Measurements from ENCODE around the gene RIPOR3.
"Not testable (repeated sequence)": the region's sequence is repeated elsewhere in the genome, so short reads cannot be mapped to it uniquely, and the experiment has no call there.

The RIPOR3 gene

GRCh38 chr20:50724851-50725723, 33.7 kb upstream of the RIPOR3 start:
- peak; percentile 63 for DNase-seq (ENCODE audit: low spot score)

GRCh38 chr20:50724112-50724725, 32.9 kb upstream of the RIPOR3 start:
- DNase-seq (ENCODE audit: low spot score): no peak

- no peak for DNase-seq (ENCODE audit: low spot score)
These were observed 32.3 kb upstream of the RIPOR3 start for GRCh38 chr20:50723672-50724071.

GRCh38 chr20:50722424-50723155, 31.2 kb upstream of the RIPOR3 start:
- no peak for DNase-seq (ENCODE audit: low spot score)

- no peak for DNase-seq (ENCODE audit: low spot score)
These were observed 30.5 kb upstream of the RIPOR3 start for GRCh38 chr20:50721881-50722281.

GRCh38 chr20:50720582-50720981, 29.2 kb upstream of the RIPOR3 start:
- no peak for DNase-seq (ENCODE audit: low spot score)

GRCh38 chr20:50720026-50720425, 28.7 kb upstream of the RIPOR3 start:
- DNase-seq (ENCODE audit: low spot score): no peak

GRCh38 chr20:50719328-50719727, 28.0 kb upstream of the RIPOR3 start:
- DNase-seq (ENCODE audit: low spot score): no peak

GRCh38 chr20:50717974-50718761, 26.8 kb upstream of the RIPOR3 start:
- no peak for DNase-seq (ENCODE audit: low spot score)

- DNase-seq (ENCODE audit: low spot score): no peak
These were observed 26.0 kb upstream of the RIPOR3 start for GRCh38 chr20:50717312-50717711.

GRCh38 chr20:50716518-50716917, 25.2 kb upstream of the RIPOR3 start:
- DNase-seq (ENCODE audit: low spot score): no peak

- DNase-seq (ENCODE audit: low spot score): no peak
These were observed 24.4 kb upstream of the RIPOR3 start for GRCh38 chr20:50715694-50716093.

- DNase-seq (ENCODE audit: low spot score): not testable (repeated sequence)
These were observed 23.1 kb upstream of the RIPOR3 start for GRCh38 chr20:50714426-50714825.

- no peak for DNase-seq (ENCODE audit: low spot score)
These were observed 22.3 kb upstream of the RIPOR3 start for GRCh38 chr20:50713657-50714101.

- DNase-seq (ENCODE audit: low spot score): no peak
These were observed 21.7 kb upstream of the RIPOR3 start for GRCh38 chr20:50712771-50713656.

- DNase-seq (ENCODE audit: low spot score): no peak
These were observed 19.9 kb upstream of the RIPOR3 start for GRCh38 chr20:50711113-50711825.

GRCh38 chr20:50710492-50711063, 19.2 kb upstream of the RIPOR3 start:
- no peak for DNase-seq (ENCODE audit: low spot score)

GRCh38 chr20:50709636-50709973, 18.3 kb upstream of the RIPOR3 start:
- no peak for DNase-seq (ENCODE audit: low spot score)

GRCh38 chr20:50708845-50709635, 17.7 kb upstream of the RIPOR3 start:
- no peak for DNase-seq (ENCODE audit: low spot score)

All from LoVo (cell line).